ENCODE data around the gene LRRC70. TPM values are rescaled to one million over a fixed set of nuclear protein-coding genes. Genes with fewer than 3 reads are reported as not detected.
A peak's percentile ranks its signal among the peaks of the same experiment; 100 is the strongest.

The LRRC70 gene
- total RNA-seq, 2 experiments from 2014 or later: 0.97 to 1.4 TPM

GRCh38 chr5:62577488-62577887 is 1.1 kb upstream of the LRRC70 start:
- ATAC-seq: no peak
- no peak for DNase-seq

DNA sequence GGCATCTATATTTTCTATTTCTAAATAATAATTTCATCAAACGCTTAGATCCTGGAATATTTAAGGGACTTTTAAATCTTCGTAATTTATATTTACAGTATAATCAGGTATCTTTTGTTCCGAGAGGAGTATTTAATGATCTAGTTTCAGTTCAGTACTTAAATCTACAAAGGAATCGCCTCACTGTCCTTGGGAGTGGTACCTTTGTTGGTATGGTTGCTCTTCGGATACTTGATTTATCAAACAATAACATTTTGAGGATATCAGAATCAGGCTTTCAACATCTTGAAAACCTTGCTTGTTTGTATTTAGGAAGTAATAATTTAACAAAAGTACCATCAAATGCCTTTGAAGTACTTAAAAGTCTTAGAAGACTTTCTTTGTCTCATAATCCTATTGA is 1.1 kb downstream of the LRRC70 start:
- Mint-ChIP-seq H3K4me1 (ENCODE audit: low read depth) (peaks cover 11% of the 10 kb centered on the region), H3K36me3 (ENCODE audit: low read depth) (peaks cover 2% of the 10 kb centered on the region), H3K27ac (no peak overlapping the region), H3K27me3 (ENCODE audit: low read depth) (no peaks in the 10 kb centered on the region), H3K9me3 (ENCODE audit: insufficient read depth) (no peaks in the 10 kb centered on the region), H3K4me3 (no peak overlapping the region)
- DNase-seq (no peak), ATAC-seq (no peak)
- ChIA-PET POLR2A (no interaction called here), CTCF (no interaction called here)

More at GRCh38 chr5:62577488-62577887, 1.1 kb upstream of the LRRC70 start:
- Mint-ChIP-seq H3K36me3 (ENCODE audit: low read depth) (peaks cover 2% of the 10 kb centered on the region), H3K4me3 (no peak overlapping the region), H3K4me1 (ENCODE audit: low read depth) (peaks cover 11% of the 10 kb centered on the region), H3K9me3 (ENCODE audit: insufficient read depth) (no peaks in the 10 kb centered on the region), H3K27me3 (ENCODE audit: low read depth) (no peaks in the 10 kb centered on the region), H3K27ac (no peak overlapping the region)
- CTCF ChIA-PET: interaction anchor here (0.9 kb wide), 1 partner anchor 9 kb away, joined by 5 read pairs; no protein-coding TSS in a partner anchor
- POLR2A ChIA-PET: interaction anchor here (1.1 kb wide), 1 partner anchor 15 kb away, joined by 3 read pairs; no protein-coding TSS in a partner anchor

DNA sequence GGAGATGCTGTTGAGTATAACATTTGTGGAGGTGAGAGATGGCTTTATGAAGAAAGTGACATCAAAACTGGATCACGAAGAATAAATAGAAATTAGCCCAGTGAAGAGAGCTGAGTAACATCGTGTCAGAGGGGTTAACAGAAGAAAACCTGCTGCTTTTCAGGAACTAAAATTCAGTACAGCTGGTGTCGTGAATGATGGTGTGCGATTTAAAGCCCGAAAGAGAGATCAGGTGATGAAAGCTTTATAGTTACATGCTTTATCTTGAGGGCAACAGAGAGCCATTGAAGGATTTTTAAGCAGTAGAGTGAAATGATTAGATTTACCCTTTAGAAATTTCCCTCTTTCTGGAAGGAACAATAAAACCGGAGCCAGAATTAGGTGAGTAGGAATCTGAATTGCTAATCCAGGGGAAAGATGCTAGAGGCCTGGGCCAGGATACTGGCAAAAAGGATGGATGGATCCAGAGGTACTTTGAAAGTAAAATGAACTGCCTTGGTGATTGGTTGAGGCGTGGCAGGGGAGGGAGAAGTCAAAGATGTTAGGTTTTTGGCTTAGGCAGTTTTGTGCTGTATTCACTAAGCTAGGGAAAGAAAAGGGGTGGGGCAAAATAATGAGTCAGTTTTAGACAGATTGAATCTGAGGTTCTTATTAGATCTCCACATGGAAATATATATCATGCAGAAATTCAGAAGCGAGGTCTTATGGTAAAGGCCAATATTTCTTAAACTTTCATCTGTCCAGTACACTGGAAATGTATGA is 3.4 kb downstream of the LRRC70 start:
- H3K4me1 Mint-ChIP-seq (ENCODE audit: low read depth): peaks cover 21% of the 10 kb centered on the region
- H3K4me3 Mint-ChIP-seq: no peak overlapping the region
- DNase-seq: no peak
- H3K36me3 Mint-ChIP-seq (ENCODE audit: low read depth): peaks cover 2% of the 10 kb centered on the region
- no peak overlapping the region for H3K27ac Mint-ChIP-seq
- no peaks in the 10 kb centered on the region for H3K9me3 Mint-ChIP-seq (ENCODE audit: insufficient read depth)
- no peak for ATAC-seq
- POLR2A ChIA-PET: no interaction called here
- CTCF ChIA-PET: interaction anchor here (0.7 to 1.7 kb wide), 3 partner anchors 9 to 42 kb away, joined by 3 read pairs; no protein-coding TSS in a partner anchor
- H3K27me3 Mint-ChIP-seq (ENCODE audit: low read depth): no peaks in the 10 kb centered on the region

DNA sequence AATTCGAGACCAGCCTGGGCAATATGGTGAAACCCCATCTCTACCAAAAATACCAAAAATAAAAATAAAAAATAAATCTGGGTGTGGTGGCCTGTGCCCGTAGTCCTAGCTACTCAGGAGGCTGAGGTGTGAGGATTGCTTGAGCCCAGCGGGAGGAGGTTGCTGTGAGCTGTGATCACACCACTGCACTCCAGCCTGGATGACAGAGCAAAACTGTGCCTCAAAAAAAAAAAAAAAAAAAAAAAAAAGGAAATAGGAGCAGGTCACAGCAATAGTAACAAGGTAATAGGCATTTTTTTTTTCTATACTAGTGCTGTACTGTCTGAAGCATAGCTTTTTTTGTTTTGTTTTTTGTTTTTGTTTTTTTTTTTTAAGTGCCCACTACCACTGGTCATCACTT is 5.8 kb downstream of the LRRC70 start:
- ChIA-PET CTCF (no interaction called here), POLR2A (no interaction called here)
- peaks cover 23% of the 10 kb centered on the region for H3K4me1 Mint-ChIP-seq (ENCODE audit: low read depth)
- H3K9me3 Mint-ChIP-seq (ENCODE audit: insufficient read depth): no peaks in the 10 kb centered on the region
- ATAC-seq (no peak), DNase-seq (no peak)
- no peak overlapping the region for H3K27ac Mint-ChIP-seq
- no peak overlapping the region for H3K4me3 Mint-ChIP-seq
- H3K36me3 Mint-ChIP-seq (ENCODE audit: low read depth): peaks cover 9% of the 10 kb centered on the region
- no peaks in the 10 kb centered on the region for H3K27me3 Mint-ChIP-seq (ENCODE audit: low read depth)

DNA sequence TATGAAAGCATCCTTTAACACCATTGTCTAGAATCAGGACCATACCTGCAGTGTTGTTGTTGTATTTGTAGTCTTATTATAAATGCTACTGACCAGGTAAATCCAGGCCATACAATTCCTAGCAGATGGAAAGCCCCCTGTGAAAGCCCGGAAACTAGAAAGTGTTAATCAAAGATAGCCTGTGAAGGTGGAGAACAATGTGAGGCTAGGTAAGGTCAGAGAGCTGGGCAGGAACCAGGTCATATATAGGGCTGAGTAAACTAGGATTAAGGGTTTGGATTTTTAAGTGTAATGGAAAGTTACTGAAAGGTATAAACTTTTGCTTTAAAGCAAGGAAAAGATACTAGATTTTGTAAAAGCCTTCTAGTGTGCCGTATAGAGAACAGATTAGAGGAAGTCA is 6.7 kb downstream of the LRRC70 start:
- peaks cover 23% of the 10 kb centered on the region for H3K4me1 Mint-ChIP-seq (ENCODE audit: low read depth)
- H3K27me3 Mint-ChIP-seq (ENCODE audit: low read depth): no peaks in the 10 kb centered on the region
- no peak for DNase-seq
- ChIA-PET CTCF (no interaction called here), POLR2A (no interaction called here)
- H3K36me3 Mint-ChIP-seq (ENCODE audit: low read depth): peaks cover 9% of the 10 kb centered on the region
- no peaks in the 10 kb centered on the region for H3K9me3 Mint-ChIP-seq (ENCODE audit: insufficient read depth)
- H3K27ac Mint-ChIP-seq: peak overlapping the region; percentile 9
- ATAC-seq: peak; percentile 35
- no peak overlapping the region for H3K4me3 Mint-ChIP-seq

- peaks cover 9% of the 10 kb centered on the region for H3K36me3 Mint-ChIP-seq (ENCODE audit: low read depth)
- peaks cover 23% of the 10 kb centered on the region for H3K4me1 Mint-ChIP-seq (ENCODE audit: low read depth)
- ATAC-seq: no peak
- H3K27me3 Mint-ChIP-seq (ENCODE audit: low read depth): no peaks in the 10 kb centered on the region
- no peak overlapping the region for H3K27ac Mint-ChIP-seq
- ChIA-PET CTCF (no interaction called here), POLR2A (no interaction called here)
- no peaks in the 10 kb centered on the region for H3K9me3 Mint-ChIP-seq (ENCODE audit: insufficient read depth)
- H3K4me3 Mint-ChIP-seq: no peak overlapping the region
- DNase-seq: no peak
Observed at GRCh38 chr5:62585751-62586150, 7.1 kb downstream of the LRRC70 start.

- ChIA-PET POLR2A (no interaction called here), CTCF (no interaction called here)
- ATAC-seq: peak; percentile 14
- H3K27ac Mint-ChIP-seq: no peak overlapping the region
- DNase-seq: no peak
- H3K4me1 Mint-ChIP-seq (ENCODE audit: low read depth): peaks cover 23% of the 10 kb centered on the region
- no peak overlapping the region for H3K4me3 Mint-ChIP-seq
- no peaks in the 10 kb centered on the region for H3K27me3 Mint-ChIP-seq (ENCODE audit: low read depth)
- H3K36me3 Mint-ChIP-seq (ENCODE audit: low read depth): peaks cover 23% of the 10 kb centered on the region
- no peaks in the 10 kb centered on the region for H3K9me3 Mint-ChIP-seq (ENCODE audit: insufficient read depth)
Observed at GRCh38 chr5:62587737-62588136, 9.1 kb downstream of the LRRC70 start.

DNA sequence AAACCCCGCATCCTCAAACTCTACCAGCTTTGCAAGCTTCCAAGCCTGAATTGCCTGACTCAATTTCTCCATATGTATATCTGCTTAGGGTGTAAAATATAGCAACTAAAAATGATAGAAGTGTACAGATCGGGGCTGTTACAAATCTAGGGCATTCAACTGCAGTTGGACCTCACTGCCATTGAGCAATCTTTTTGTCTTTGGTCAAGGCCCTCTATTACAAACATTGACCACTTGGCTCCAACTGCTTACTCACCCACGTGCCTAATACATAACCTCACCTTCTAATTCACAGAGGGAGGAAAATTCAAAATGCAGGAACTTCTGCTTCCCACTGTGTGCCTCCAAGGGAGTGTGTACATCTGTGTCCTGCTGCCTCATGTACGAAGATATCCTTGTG is 10.0 kb downstream of the LRRC70 start:
- Mint-ChIP-seq H3K36me3 (ENCODE audit: low read depth) (peaks cover 29% of the 10 kb centered on the region), H3K4me3 (no peak overlapping the region), H3K9me3 (ENCODE audit: insufficient read depth) (no peaks in the 10 kb centered on the region), H3K27me3 (ENCODE audit: low read depth) (no peaks in the 10 kb centered on the region), H3K27ac (no peak overlapping the region), H3K4me1 (ENCODE audit: low read depth) (peaks cover 23% of the 10 kb centered on the region)
- no peak for ATAC-seq
- POLR2A ChIA-PET: no interaction called here
- DNase-seq: no peak
- CTCF ChIA-PET: no interaction called here

DNA sequence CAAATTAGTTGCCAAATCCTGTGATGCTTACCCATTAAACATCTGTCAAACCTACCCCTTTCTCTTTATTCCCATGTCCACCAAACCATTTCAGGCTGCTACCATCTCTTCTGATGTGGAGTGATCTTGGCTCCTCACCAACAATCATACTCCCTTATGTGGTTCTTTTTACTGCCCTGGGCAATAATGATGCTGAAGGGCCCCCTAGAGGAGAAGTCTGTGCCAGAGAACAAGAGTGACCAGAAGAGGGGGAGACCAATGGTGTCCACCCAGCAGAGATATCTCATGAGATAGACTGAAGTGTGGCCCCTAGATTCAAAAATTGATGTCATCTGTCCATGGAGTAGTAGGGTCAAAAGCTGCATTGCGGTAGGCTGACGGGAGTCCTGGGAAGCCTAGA is 10.9 kb downstream of the LRRC70 start:
- Mint-ChIP-seq H3K9me3 (ENCODE audit: insufficient read depth) (no peaks in the 10 kb centered on the region), H3K36me3 (ENCODE audit: low read depth) (peaks cover 31% of the 10 kb centered on the region), H3K4me1 (ENCODE audit: low read depth) (peaks cover 23% of the 10 kb centered on the region), H3K27ac (no peak overlapping the region), H3K27me3 (ENCODE audit: low read depth) (no peaks in the 10 kb centered on the region), H3K4me3 (no peak overlapping the region)
- CTCF ChIA-PET: no interaction called here
- POLR2A ChIA-PET: no interaction called here
- ATAC-seq (no peak), DNase-seq (no peak)

- H3K36me3 Mint-ChIP-seq (ENCODE audit: low read depth): peaks cover 36% of the 10 kb centered on the region
- ATAC-seq: no peak
- no peak for DNase-seq
- no peaks in the 10 kb centered on the region for H3K27me3 Mint-ChIP-seq (ENCODE audit: low read depth)
- peaks cover 18% of the 10 kb centered on the region for H3K4me1 Mint-ChIP-seq (ENCODE audit: low read depth)
- ChIA-PET POLR2A (no interaction called here), CTCF (no interaction called here)
- H3K9me3 Mint-ChIP-seq (ENCODE audit: insufficient read depth): no peaks in the 10 kb centered on the region
- H3K4me3 Mint-ChIP-seq: no peak overlapping the region
- H3K27ac Mint-ChIP-seq: no peak overlapping the region
Observed at GRCh38 chr5:62590387-62590786, 11.8 kb downstream of the LRRC70 start.

DNA sequence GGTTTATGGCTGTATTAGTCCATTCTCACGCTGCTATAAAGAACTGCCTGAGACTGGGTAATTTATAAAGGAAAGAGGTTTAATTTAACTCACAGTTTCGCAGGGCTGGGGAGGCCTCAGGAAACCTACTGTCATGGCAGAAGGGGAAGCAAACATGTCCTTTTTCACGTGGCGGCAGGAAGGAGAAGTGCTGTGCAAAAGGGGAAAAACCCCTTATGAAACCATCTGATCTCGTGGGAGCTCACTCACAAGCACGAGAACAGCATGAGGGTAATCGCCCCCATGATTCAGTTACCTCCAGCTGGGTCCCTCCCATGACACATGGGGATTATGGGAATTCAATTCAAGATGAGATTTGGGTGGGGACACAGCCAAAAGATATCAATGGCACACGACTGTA is 13.9 kb downstream of the LRRC70 start:
- ATAC-seq: no peak
- Mint-ChIP-seq H3K4me1 (ENCODE audit: low read depth) (peaks cover 6% of the 10 kb centered on the region), H3K27me3 (ENCODE audit: low read depth) (no peaks in the 10 kb centered on the region), H3K27ac (no peak overlapping the region), H3K4me3 (no peak overlapping the region), H3K36me3 (ENCODE audit: low read depth) (peaks cover 33% of the 10 kb centered on the region), H3K9me3 (ENCODE audit: insufficient read depth) (no peaks in the 10 kb centered on the region)
- ChIA-PET CTCF (interaction anchor here (2.1 kb wide), 1 partner anchor 10 kb away, joined by 6 read pairs; no protein-coding TSS in a partner anchor), POLR2A (no interaction called here)
- no peak for DNase-seq

DNA sequence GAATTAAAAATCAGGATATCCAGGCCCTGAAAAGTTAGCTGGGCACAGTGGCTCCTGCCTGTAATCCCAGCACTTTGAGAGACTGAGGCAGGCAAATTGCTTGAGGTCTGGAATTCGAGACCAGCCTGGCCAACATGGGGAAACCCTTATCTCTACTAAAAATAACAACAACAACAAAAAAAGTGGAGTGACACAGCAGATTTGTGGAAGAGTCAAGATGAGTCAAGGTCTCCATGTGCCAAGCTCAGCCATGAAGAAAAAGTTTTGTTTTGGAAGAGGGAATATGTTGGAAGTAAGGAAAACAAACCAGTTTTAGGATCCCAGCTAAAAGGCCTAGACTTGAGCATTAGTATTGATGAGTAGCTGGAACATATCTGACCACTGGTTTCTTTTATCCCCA is 14.7 kb downstream of the LRRC70 start:
- no peak overlapping the region for H3K4me3 Mint-ChIP-seq
- CTCF ChIA-PET: no interaction called here
- no peaks in the 10 kb centered on the region for H3K4me1 Mint-ChIP-seq (ENCODE audit: low read depth)

More for the DNA sequence above, 14.7 kb downstream of the LRRC70 start:
- DNase-seq (no peak), ATAC-seq (no peak)
- Mint-ChIP-seq H3K9me3 (ENCODE audit: insufficient read depth) (no peaks in the 10 kb centered on the region), H3K27me3 (ENCODE audit: low read depth) (no peaks in the 10 kb centered on the region), H3K36me3 (ENCODE audit: low read depth) (peaks cover 33% of the 10 kb centered on the region), H3K27ac (no peak overlapping the region)
- POLR2A ChIA-PET: interaction anchor here (0.9 kb wide), 1 partner anchor 14 kb away, joined by 3 read pairs; no protein-coding TSS in a partner anchor

All from activated CD8-positive, alpha-beta T cell treated with anti-CD3 and anti-CD28 coated beads, Interleukin-2, amount 10 ng/mL, durations not matched to agents 7 days and 5 days (primary cell).